Measurements from ENCODE around the gene PKP1.
A peak's percentile ranks its signal among the peaks of the same experiment; 100 is the strongest.

DNA sequence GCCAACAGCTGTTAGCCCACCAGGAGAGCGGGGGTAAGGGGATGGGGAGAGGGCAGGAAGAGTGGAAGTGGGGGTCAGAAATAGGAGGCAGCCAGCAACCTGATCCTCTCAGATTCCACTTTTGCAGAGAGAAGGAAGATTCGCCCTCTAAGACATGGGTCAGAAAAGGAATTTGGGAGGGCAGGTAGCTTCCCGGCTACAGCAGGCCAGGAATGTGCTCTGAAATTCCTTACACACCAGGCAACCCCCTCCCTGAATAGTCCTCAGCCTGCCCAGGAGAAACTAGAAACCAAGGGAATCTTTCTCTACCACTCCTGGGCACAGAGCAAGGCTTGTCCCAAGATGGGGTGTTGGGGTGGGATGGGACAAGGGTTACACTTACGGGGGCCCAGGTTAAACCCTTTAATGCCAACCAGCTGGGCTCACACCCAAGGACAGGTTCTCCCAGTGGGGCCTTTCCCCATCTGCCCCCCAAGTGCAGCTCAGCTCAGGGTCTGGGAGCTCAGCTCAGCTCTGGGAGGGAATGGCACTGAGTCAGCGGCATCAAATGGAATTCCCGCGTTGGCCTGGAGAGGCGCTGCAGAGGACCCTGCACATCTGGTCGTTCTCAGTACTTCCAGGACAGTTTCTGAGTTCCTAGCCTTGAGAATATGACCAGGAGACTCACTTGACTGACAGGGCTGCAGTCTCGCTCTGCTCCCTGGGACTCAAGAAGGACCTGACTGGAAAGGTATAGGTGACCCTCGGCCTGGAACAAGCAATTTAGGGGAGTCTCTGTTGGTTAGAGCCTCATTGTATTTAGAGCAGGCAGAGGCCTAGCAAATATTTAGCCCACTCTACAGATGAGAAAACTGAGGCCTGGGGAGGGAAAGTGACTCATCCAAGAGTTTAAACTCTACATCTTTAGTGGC lies 93.4 kb downstream of the PKP1 start:
- TF ChIP-seq POLR2AphosphoS5 (IDR thresholded peaks at IDR 0.05), result no peak
- TF ChIP-seq CTCF (IDR thresholded peaks at IDR 0.05 in 8 of 11, conservative IDR thresholded peaks at IDR 0.05 in 3 of 11), result peak in 2 of 11 experiments; percentile 21 to 33
- TF ChIP-seq POLR2A (IDR thresholded peaks at IDR 0.05), result no peak
